NCI-H187 (cell line): ENCODE results near the gene ALDH7A1.

ENCODE experiments used
- DNase-seq, 2 experiments: peaks; one replicate each; lab custom pipeline; 2025; lab: John Stamatoyannopoulos, UW

ALDH7A1 gene

GRCh38 chr5:126508251-126508961, 86.6 kb downstream of the ALDH7A1 start:
- no peak for DNase-seq

- no peak for DNase-seq
Observed at GRCh38 chr5:126506079-126506478, 88.9 kb downstream of the ALDH7A1 start.

- DNase-seq: no peak
Observed at GRCh38 chr5:126503602-126504104, 91.4 kb downstream of the ALDH7A1 start.

- no peak for DNase-seq
Observed at GRCh38 chr5:126501448-126501847, 93.6 kb downstream of the ALDH7A1 start.

- DNase-seq: no peak
Observed at GRCh38 chr5:126499853-126500342, 95.1 kb downstream of the ALDH7A1 start.

- DNase-seq: no peak
Observed at GRCh38 chr5:126499278-126499677, 95.7 kb downstream of the ALDH7A1 start.

- no peak for DNase-seq
Observed at GRCh38 chr5:126497506-126497905, 97.5 kb downstream of the ALDH7A1 start.

GRCh38 chr5:126494393-126494792, 100.6 kb downstream of the ALDH7A1 start:
- no peak for DNase-seq

- DNase-seq: no peak
Observed at GRCh38 chr5:126492939-126493338, 102.1 kb downstream of the ALDH7A1 start.

GRCh38 chr5:126490167-126490940, 104.7 kb downstream of the ALDH7A1 start:
- DNase-seq: no peak

- DNase-seq: no peak
Observed at GRCh38 chr5:126488443-126489065, 106.5 kb downstream of the ALDH7A1 start.

GRCh38 chr5:126487596-126487995, 107.4 kb downstream of the ALDH7A1 start:
- DNase-seq: no peak

- no peak for DNase-seq
Observed at GRCh38 chr5:126486332-126486731, 108.7 kb downstream of the ALDH7A1 start.

GRCh38 chr5:126484253-126484652, 110.8 kb downstream of the ALDH7A1 start:
- no peak for DNase-seq

GRCh38 chr5:126483156-126483555, 111.9 kb downstream of the ALDH7A1 start:
- DNase-seq: no peak

GRCh38 chr5:126482591-126482990, 112.4 kb downstream of the ALDH7A1 start:
- no peak for DNase-seq

- no peak for DNase-seq
Observed at GRCh38 chr5:126481243-126481642, 113.8 kb downstream of the ALDH7A1 start.
